OCI-LY1 (cell line): ENCODE data around the gene ZNF181.

ENCODE experiments used
- CTCF ChIP-seq: fragments of 200-600 bp; sonication (generic), shearing (Covaris generic); IDR thresholded peaks from 2 replicates; pipeline ENCODE4 v1.5.1; 2017; ENCODE audit warnings: mild to moderate bottlenecking, antibody characterized with exemption, low read length, moderate library complexity, mixed read lengths
- EZH2 ChIP-seq: fragments of 200-600 bp; sonication (generic), shearing (Covaris generic); IDR thresholded peaks from 2 replicates; pipeline ENCODE4 v1.8.0; 2017; ENCODE audit warnings: borderline replicate concordance, mixed run types, mild to moderate bottlenecking, antibody characterized with exemption, low read length, moderate library complexity, mixed read lengths

DNA sequence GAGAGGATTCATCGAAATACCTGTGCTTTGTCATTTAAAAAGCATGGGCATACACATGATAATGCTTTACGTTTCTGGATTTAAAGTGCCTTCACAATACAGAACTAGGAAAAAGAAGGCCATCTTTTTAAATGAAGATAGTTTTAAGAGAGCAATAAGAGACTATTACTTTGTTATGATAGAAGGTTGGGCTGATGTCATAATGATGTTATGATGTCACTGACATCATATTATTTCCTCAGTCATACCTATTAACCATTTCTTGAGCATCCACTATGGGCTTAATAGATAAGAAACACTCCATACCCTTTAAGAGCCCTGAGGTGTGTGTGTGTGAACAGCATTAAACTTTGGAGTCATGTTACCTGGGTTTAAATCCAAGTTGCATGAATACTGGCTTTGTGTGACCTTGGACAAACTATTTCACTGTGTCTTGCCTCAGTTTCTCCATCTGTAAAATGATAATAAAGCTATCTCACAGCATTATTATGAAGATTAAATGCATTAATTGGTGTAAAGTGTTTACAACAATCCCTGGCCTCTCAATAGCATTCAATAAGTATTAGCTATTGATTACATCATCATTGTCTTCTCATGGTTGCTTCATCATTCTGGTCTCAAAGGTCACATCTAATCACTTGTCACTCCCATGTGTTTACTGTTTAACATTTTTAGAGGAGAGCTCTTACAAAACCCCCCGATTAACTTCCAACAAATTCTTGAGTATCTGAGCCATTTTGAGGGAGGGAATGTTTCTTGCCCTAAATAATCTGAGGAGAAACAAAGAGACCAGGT, 11.1 kb downstream of the ZNF181 start:
- TF ChIP-seq CTCF (no peak), EZH2 (no peak)
